Measurements from ENCODE around the gene ADAMTS2.

GRCh38 chr5:179147991-179148702 lies 197.1 kb downstream of the ADAMTS2 start:
- TF ChIP-seq POLR2AphosphoS5 (IDR thresholded peaks at IDR 0.05; ENCODE audit: low read depth, low read length), result no peak
- no peak for TF ChIP-seq POLR2A (IDR thresholded peaks at IDR 0.05; ENCODE audit: low read depth, low read length)
- TF ChIP-seq TAF1 (IDR thresholded peaks at IDR 0.05; ENCODE audit: low read depth, low read length), result no peak
- no peak for TF ChIP-seq SPI1 (IDR thresholded peaks at IDR 0.05; ENCODE audit: low read depth, low read length)

All from GM12891 (cell line).